ENCODE results near the gene RNF130. TPM values are rescaled to one million over a fixed set of nuclear protein-coding genes. Genes with fewer than 3 reads are reported as not detected.

RNF130 gene
- total RNA-seq, 1 donor from 2014 or later = 70.8 TPM

- H3K4me1 Mint-ChIP-seq (ENCODE audit: unreplicated experiment) = peaks cover 16% of the 10 kb centered on the region
- peaks cover 21% of the 10 kb centered on the region for H3K36me3 Mint-ChIP-seq (ENCODE audit: unreplicated experiment)
- H3K9me3 Mint-ChIP-seq (ENCODE audit: unreplicated experiment) = peaks cover 10% of the 10 kb centered on the region
- H3K4me3 Mint-ChIP-seq (ENCODE audit: unreplicated experiment) = no peak overlapping the region
- no peaks in the 10 kb centered on the region for H3K27me3 Mint-ChIP-seq (ENCODE audit: unreplicated experiment)
- DNase-seq (ENCODE audit: extremely low spot score, unreplicated experiment) = no peak
- no peak for TF ChIP-seq CTCF (IDR thresholded peaks at IDR 0.05)
- H3K27ac Mint-ChIP-seq (ENCODE audit: unreplicated experiment) = no peak overlapping the region
Observed at GRCh38 chr5:180027459-180028089, 44.0 kb downstream of the RNF130 start.

- Mint-ChIP-seq H3K4me1 (ENCODE audit: unreplicated experiment) (peaks cover 16% of the 10 kb centered on the region), H3K36me3 (ENCODE audit: unreplicated experiment) (peaks cover 14% of the 10 kb centered on the region), H3K27ac (ENCODE audit: unreplicated experiment) (no peak overlapping the region), H3K27me3 (ENCODE audit: unreplicated experiment) (no peaks in the 10 kb centered on the region), H3K9me3 (ENCODE audit: unreplicated experiment) (peaks cover 5% of the 10 kb centered on the region), H3K4me3 (ENCODE audit: unreplicated experiment) (no peak overlapping the region)
- TF ChIP-seq CTCF (IDR thresholded peaks at IDR 0.05) = no peak
- DNase-seq (ENCODE audit: extremely low spot score, unreplicated experiment) = no peak
Observed at GRCh38 chr5:180026734-180027458, 44.7 kb downstream of the RNF130 start.

GRCh38 chr5:180026320-180026719, 45.2 kb downstream of the RNF130 start:
- H3K36me3 Mint-ChIP-seq (ENCODE audit: unreplicated experiment) = peaks cover 13% of the 10 kb centered on the region
- H3K9me3 Mint-ChIP-seq (ENCODE audit: unreplicated experiment) = no peaks in the 10 kb centered on the region
- no peak for DNase-seq (ENCODE audit: extremely low spot score, unreplicated experiment)
- TF ChIP-seq CTCF (IDR thresholded peaks at IDR 0.05) = no peak
- H3K4me3 Mint-ChIP-seq (ENCODE audit: unreplicated experiment) = no peak overlapping the region
- peaks cover 16% of the 10 kb centered on the region for H3K4me1 Mint-ChIP-seq (ENCODE audit: unreplicated experiment)
- H3K27me3 Mint-ChIP-seq (ENCODE audit: unreplicated experiment) = no peaks in the 10 kb centered on the region
- H3K27ac Mint-ChIP-seq (ENCODE audit: unreplicated experiment) = peak overlapping the region; percentile 1

GRCh38 chr5:180021900-180022299, 49.7 kb downstream of the RNF130 start:
- H3K9me3 Mint-ChIP-seq (ENCODE audit: unreplicated experiment) = no peaks in the 10 kb centered on the region

More at GRCh38 chr5:180021900-180022299, 49.7 kb downstream of the RNF130 start:
- no peak overlapping the region for H3K27ac Mint-ChIP-seq (ENCODE audit: unreplicated experiment)
- H3K4me1 Mint-ChIP-seq (ENCODE audit: unreplicated experiment) = peaks cover 19% of the 10 kb centered on the region
- peaks cover 23% of the 10 kb centered on the region for H3K36me3 Mint-ChIP-seq (ENCODE audit: unreplicated experiment)
- TF ChIP-seq CTCF (IDR thresholded peaks at IDR 0.05) = no peak
- no peak overlapping the region for H3K4me3 Mint-ChIP-seq (ENCODE audit: unreplicated experiment)
- DNase-seq (ENCODE audit: extremely low spot score, unreplicated experiment) = no peak
- no peaks in the 10 kb centered on the region for H3K27me3 Mint-ChIP-seq (ENCODE audit: unreplicated experiment)

Data from osteocyte (in vitro differentiated cells).